SK-N-SH treated with all-trans-retinoic acid at 6 μM for 48 hours (cell line): Measurements from ENCODE around the gene ZBTB16.

Experiments
- CREB5 ChIP-seq: fragments of 250-450 bp; sonication (Bioruptor Pico); IDR thresholded peaks from 2 replicates; pipeline ENCODE4 v1.5.1; 2020; ENCODE audit warnings: low read depth, mild to moderate bottlenecking, moderate library complexity
- CSDC2 ChIP-seq: fragments of 250-450 bp; sonication (Bioruptor Pico); IDR thresholded peaks from 2 replicates; pipeline ENCODE4 v1.5.0; 2020; ENCODE audit warnings: mild to moderate bottlenecking, moderate library complexity
- POU6F1 ChIP-seq: fragments of 250-450 bp; sonication (Bioruptor Pico); IDR thresholded peaks from 2 replicates; pipeline ENCODE4 v1.8.0; 2021; ENCODE audit warnings: low read depth, mild to moderate bottlenecking, moderate library complexity, borderline replicate concordance
- RARB ChIP-seq: fragments of 250-450 bp; sonication (Bioruptor Pico); IDR thresholded peaks from 2 replicates; pipeline ENCODE4 v1.8.0; 2021; ENCODE audit warnings: mild to moderate bottlenecking, moderate library complexity
- SNAI2 ChIP-seq: fragments of 250-450 bp; sonication (Bioruptor Pico); IDR thresholded peaks from 2 replicates; pipeline ENCODE4 v1.5.0; 2020; ENCODE audit warnings: mild to moderate bottlenecking, moderate library complexity
- TCF4 ChIP-seq: fragments of 250-450 bp; sonication (Bioruptor Pico); IDR thresholded peaks from 2 replicates; pipeline ENCODE4 v1.8.0; 2021; ENCODE audit warnings: mild to moderate bottlenecking, moderate library complexity, borderline replicate concordance
- TOX ChIP-seq: fragments of 250-450 bp; sonication (Bioruptor Pico); IDR thresholded peaks from 2 replicates; pipeline ENCODE4 v1.8.0; 2021; ENCODE audit warnings: mild to moderate bottlenecking, moderate library complexity, borderline replicate concordance
- ZNF565 ChIP-seq: fragments of 450-650 bp; formaldehyde crosslinking; conservative IDR thresholded peaks from 2 replicates; pipeline ENCODE4 v1.5.0; 2020; ENCODE audit warnings: low read depth, mild to moderate bottlenecking, moderate library complexity
- TF ChIP-seq, protein P1 (sequence below): fragments of 250-450 bp; sonication (Bioruptor Pico); IDR thresholded peaks from 2 replicates; pipeline ENCODE4 v1.8.0; 2020; ENCODE audit warnings: mild to moderate bottlenecking, moderate library complexity, borderline replicate concordance

GRCh38 chr11:114261791-114262190 is 202.3 kb downstream of the ZBTB16 start:
- TF ChIP-seq CREB5 (CRISPR knock-in tag) (no peak), ZNF565 (CRISPR knock-in tag) (no peak), SNAI2 (CRISPR knock-in tag) (no peak), CSDC2 (CRISPR knock-in tag) (no peak), TOX (CRISPR knock-in tag) (no peak), RARB (CRISPR knock-in tag) (no peak), TCF4 (CRISPR knock-in tag) (no peak), POU6F1 (CRISPR knock-in tag) (no peak)
- TF ChIP-seq, protein P1, sequence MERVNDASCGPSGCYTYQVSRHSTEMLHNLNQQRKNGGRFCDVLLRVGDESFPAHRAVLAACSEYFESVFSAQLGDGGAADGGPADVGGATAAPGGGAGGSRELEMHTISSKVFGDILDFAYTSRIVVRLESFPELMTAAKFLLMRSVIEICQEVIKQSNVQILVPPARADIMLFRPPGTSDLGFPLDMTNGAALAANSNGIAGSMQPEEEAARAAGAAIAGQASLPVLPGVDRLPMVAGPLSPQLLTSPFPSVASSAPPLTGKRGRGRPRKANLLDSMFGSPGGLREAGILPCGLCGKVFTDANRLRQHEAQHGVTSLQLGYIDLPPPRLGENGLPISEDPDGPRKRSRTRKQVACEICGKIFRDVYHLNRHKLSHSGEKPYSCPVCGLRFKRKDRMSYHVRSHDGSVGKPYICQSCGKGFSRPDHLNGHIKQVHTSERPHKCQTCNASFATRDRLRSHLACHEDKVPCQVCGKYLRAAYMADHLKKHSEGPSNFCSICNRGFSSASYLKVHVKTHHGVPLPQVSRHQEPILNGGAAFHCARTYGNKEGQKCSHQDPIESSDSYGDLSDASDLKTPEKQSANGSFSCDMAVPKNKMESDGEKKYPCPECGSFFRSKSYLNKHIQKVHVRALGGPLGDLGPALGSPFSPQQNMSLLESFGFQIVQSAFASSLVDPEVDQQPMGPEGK (CRISPR knock-in tag): no peak
